Measurements from ENCODE around the gene FOSL1. TPM values are rescaled to one million over a fixed set of nuclear protein-coding genes. Genes with fewer than 3 reads are reported as not detected.

Gene FOSL1
- total RNA-seq, 2 donors from 2014 or later, result 4.9 to 6.8 TPM

DNA sequence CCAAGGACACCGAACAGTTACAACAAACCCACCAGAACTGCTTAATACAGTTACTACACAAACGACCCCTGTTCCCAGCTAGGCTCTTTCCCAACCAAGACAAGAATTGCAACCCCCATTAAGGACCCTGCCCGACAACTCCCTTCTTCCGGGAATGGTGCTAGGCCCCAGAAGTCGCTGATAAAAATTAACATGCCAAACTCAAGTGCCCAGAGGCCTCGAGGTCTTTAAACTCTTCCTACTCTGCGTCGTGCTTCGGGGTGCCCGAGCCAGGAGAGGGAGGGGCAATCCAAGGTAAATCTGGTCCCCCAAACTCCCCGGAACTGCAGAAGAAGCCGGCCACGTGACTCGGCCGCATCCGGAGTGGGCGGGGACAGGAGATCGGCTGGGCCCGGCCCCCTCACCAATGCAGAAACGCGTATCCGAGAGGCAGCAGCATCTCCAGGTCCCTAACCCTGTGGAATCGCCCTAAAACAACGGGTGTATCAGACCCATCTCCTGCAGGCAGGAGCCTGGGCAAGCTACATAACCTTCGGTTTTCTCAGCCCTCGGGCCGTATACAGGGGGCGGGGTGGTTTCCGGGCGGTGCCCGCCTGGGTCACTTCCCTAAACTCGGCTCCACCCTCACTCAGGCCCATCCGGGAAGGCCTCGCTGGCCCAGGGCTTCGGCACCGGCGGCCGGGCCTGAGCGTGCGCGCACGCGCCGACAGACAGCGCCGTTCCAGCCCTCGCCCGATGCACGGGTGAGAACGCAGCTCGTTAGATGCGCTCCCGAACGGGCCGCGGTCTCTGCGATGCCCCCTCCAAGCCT, 43.3 kb downstream of the FOSL1 start:
- Histone ChIP-seq H3K36me3 (peaks cover 47% of the 10 kb centered on the region), H3K9me3 (no peaks in the 10 kb centered on the region), H3K27ac (peak overlapping the region; percentile 96), H3K4me1 (peaks cover 0 to 45% of the 10 kb centered on the region in 2 donors), H3K27me3 (no peaks in the 10 kb centered on the region), H3K4me3 (peak overlapping the region; percentile 98 to 100)
- TF ChIP-seq, protein P1, sequence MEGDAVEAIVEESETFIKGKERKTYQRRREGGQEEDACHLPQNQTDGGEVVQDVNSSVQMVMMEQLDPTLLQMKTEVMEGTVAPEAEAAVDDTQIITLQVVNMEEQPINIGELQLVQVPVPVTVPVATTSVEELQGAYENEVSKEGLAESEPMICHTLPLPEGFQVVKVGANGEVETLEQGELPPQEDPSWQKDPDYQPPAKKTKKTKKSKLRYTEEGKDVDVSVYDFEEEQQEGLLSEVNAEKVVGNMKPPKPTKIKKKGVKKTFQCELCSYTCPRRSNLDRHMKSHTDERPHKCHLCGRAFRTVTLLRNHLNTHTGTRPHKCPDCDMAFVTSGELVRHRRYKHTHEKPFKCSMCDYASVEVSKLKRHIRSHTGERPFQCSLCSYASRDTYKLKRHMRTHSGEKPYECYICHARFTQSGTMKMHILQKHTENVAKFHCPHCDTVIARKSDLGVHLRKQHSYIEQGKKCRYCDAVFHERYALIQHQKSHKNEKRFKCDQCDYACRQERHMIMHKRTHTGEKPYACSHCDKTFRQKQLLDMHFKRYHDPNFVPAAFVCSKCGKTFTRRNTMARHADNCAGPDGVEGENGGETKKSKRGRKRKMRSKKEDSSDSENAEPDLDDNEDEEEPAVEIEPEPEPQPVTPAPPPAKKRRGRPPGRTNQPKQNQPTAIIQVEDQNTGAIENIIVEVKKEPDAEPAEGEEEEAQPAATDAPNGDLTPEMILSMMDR (IDR thresholded peaks at IDR 0.05), result no peak
- DNase-seq (ENCODE audit: low spot score), result peak; percentile 84

DNA sequence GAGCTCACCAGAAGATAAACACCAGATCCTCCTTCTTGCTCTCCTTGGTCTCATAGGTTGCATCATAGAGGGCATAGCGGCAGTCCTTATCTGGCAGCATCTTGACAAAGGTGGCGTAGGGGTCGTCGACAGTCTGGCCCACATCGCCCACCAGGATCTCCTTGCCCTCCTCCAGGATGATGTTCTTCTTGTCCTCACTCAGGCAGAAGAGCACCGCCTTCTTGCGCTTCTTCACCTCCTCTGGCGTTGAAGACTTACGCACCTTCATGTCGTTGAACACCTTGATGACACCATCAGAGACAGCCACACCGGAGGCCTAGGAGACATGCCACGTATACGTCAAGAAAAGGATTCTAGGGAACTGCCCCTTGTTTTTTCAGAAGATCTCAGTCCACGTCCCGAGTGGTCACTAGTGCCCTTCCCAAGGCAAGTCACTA, 44.2 kb downstream of the FOSL1 start:
- TF ChIP-seq, protein P1 (IDR thresholded peaks at IDR 0.05), result no peak
- Histone ChIP-seq H3K4me1 (peaks cover 0 to 36% of the 10 kb centered on the region in 2 donors), H3K27ac (peak overlapping the region in 1 of 2 donors; percentile 96)

DNA sequence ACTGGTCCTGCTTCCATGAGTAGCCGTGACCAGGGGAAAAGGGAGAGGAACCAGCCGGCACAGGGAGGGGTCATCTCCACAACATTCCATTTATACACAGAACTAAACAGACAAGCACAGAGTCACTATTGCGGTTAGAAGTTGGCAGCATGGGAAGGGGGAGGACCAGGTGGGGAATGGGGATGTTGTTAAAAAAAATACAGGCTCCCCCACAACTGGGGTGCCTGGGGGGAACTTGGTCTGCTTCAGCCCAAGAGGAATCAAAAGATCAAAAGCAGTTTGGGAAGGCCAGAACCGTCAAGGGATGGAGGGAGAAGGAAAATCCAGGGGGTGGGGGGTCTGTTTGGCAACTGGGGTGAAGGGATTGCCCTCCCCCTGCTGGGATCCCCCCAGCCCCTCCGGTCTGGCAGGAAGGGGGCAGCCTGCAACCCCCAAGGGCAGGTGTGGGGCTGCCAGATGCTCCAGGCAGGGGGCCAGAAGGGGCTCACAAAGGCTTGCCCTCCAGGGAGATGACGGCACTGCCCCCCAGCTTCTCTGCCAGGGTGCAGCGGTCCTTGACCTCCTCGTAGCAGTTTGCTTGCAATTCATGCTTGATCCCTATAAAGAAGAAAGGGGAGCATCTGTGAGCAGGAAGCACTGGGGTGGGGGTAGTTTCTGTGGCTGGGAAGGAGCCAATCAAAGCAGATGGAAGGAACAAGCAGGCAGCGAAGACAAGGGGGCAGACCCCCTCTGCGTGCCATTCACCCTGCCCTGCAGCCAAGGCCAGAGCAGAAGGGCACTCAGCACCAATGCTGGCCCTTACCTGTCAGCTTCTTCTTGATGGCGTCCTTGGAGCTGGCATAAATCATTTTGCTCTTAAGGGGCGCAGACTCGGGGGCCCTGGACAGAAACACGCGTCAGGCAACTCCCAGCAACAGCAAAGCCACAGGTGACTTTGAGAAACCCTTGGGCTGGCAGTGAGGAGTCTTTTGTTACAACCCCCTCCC, 45.0 kb downstream of the FOSL1 start:
- DNase-seq (ENCODE audit: low spot score), result no peak
- Histone ChIP-seq H3K9me3 (peaks cover 0 to 7% of the 10 kb centered on the region in 2 donors), H3K36me3 (peaks cover 53% of the 10 kb centered on the region), H3K4me3 (no peak overlapping the region), H3K4me1 (peaks cover 0 to 35% of the 10 kb centered on the region in 2 donors), H3K27me3 (no peaks in the 10 kb centered on the region), H3K27ac (no peak overlapping the region)
- TF ChIP-seq, protein P1 (IDR thresholded peaks at IDR 0.05), result no peak

More for the DNA sequence above, 44.2 kb downstream of the FOSL1 start:
- H3K4me3 ChIP-seq, result peak overlapping the region in 1 of 2 donors; percentile 98
- DNase-seq (ENCODE audit: low spot score), result no peak
- H3K9me3 ChIP-seq, result peaks cover 0 to 7% of the 10 kb centered on the region in 2 donors
- peaks cover 50% of the 10 kb centered on the region for H3K36me3 ChIP-seq
- H3K27me3 ChIP-seq, result no peaks in the 10 kb centered on the region

DNA sequence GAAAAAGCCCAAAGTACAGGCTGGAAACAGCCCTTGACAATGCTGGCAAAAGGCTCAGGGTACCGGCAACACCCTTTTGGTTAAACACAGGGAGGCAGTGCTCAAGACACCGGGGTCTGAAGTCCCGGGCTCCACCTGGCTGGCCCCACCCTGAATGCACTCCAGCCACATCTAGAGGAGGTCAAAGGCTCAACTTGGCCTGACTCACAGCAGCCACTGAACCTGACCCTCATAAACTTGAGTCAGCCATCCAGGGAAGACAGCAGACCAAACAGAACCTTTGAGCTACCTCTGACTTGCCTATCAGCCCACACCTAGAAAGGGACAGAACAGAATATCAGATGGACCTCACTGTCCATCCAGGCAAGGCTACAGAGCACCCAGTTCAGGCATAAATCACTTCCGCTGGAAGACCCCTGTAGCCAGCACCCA, 46.0 kb downstream of the FOSL1 start:
- H3K4me1 ChIP-seq, result peaks cover 0 to 29% of the 10 kb centered on the region in 2 donors
- no peak overlapping the region for H3K4me3 ChIP-seq
- TF ChIP-seq, protein P1 (IDR thresholded peaks at IDR 0.05), result no peak
- H3K27ac ChIP-seq, result no peak overlapping the region
- H3K36me3 ChIP-seq, result peaks cover 53% of the 10 kb centered on the region
- no peak for DNase-seq (ENCODE audit: low spot score)
- H3K27me3 ChIP-seq, result no peaks in the 10 kb centered on the region
- H3K9me3 ChIP-seq, result peaks cover 0 to 7% of the 10 kb centered on the region in 2 donors

DNA sequence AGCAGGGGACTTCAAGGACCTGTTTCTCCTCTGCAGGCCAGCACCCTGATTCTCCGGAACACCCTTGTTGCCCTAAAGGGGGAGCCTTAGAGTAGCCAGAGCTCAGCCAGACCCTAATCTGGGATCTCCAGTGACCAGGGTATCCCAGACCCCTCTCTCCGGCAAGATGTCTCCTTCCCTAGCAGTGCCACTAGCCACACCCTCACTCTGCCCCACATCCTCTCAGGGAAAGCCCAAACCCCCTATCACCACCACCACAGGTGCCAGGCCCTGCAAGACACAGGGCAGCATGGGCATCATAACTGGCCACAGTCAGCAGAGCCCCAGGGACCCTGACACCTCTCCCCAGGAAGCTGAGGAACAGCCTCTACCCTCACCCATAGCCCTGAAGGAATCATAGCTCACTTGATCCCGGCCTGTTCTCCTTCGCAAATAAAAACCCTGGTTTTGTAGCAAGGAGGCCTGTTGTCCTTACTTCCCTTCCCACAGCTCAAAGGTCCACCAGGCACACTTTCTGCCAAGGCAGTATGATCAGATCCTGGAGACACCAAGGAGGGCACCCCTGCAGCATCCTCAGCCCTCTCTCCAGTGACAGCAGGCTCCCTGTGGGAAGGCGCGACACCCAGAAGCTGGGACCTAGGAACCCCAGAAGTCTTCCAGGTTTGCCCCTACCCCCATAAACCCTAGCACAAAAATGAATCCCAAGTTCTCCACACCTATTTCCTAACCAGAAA, 46.8 kb downstream of the FOSL1 start:
- H3K27ac ChIP-seq, result no peak overlapping the region

More for the DNA sequence above, 46.8 kb downstream of the FOSL1 start:
- DNase-seq (ENCODE audit: low spot score), result no peak
- H3K36me3 ChIP-seq, result peaks cover 53% of the 10 kb centered on the region
- peaks cover 0 to 7% of the 10 kb centered on the region in 2 donors for H3K9me3 ChIP-seq
- no peaks in the 10 kb centered on the region for H3K27me3 ChIP-seq
- TF ChIP-seq, protein P1 (IDR thresholded peaks at IDR 0.05), result no peak
- peaks cover 0 to 21% of the 10 kb centered on the region in 2 donors for H3K4me1 ChIP-seq
- no peak overlapping the region for H3K4me3 ChIP-seq
